Muscle of leg (tissue), 11 donors: ENCODE data around the gene PPP1R12B. TPM values are rescaled to one million over a fixed set of nuclear protein-coding genes. Genes with fewer than 3 reads are reported as not detected.
"Not testable (repeated sequence)": the region's sequence is repeated elsewhere in the genome, so short reads cannot be mapped to it uniquely, and the experiment has no call there.

Experiments
- DNase-seq: peaks from one replicate; pipeline ENCODE4 v3.0.0; 2013
- H3K27ac ChIP-seq: one replicate; pipeline ENCODE4 v1.5.1; 2013; ENCODE audit warnings: mild to moderate bottlenecking, low read length, control low read depth
- H3K27me3 ChIP-seq: one replicate; pipeline ENCODE4 v1.6.1; 2013; ENCODE audit warnings: low read length; ENCODE audit not compliant: control insufficient read depth, insufficient read depth
- H3K36me3 ChIP-seq: one replicate; pipeline ENCODE4 v1.6.1; 2013; ENCODE audit warnings: low read length; ENCODE audit not compliant: control insufficient read depth, insufficient read depth
- H3K4me1 ChIP-seq: one replicate; pipeline ENCODE4 v1.6.1; 2013; ENCODE audit warnings: low read length; ENCODE audit not compliant: control insufficient read depth, insufficient read depth
- H3K4me3 ChIP-seq: one replicate; pipeline ENCODE4 v1.5.1; 2013; ENCODE audit warnings: low read length, control low read depth
- H3K9me3 ChIP-seq: replicated peaks from 2 replicates; pipeline ENCODE4 v1.6.1; 2013; ENCODE audit warnings: low read depth, low read length; ENCODE audit not compliant: control insufficient read depth
- WGBS: methylation state at CpG from one replicate; pipeline ENCODE4 v1.1.5; 2013; ENCODE audit warnings: missing lambda C conversion rate; ENCODE audit not compliant: insufficient coverage; 5-methylcytosine and 5-hydroxymethylcytosine counted together
- polyA plus RNA-seq, 8 donors: library from polyadenylated mRNA; unstranded; fragments of 120-200 nt; gene quantifications; one replicate each; pipeline versions ENCODE4 v1.2.1 to v1.2.3, GENCODE V29; 2013; ENCODE audit warnings: inconsistent platforms in 1 of 8, low replicate concordance in 1 of 8; ENCODE audit not compliant: insufficient read length in 8 of 8, insufficient read depth in 1 of 8
- total RNA-seq: library from RNA; stranded (reverse); fragments of 120-200 nt; gene quantifications from one replicate; pipeline ENCODE4 v1.2.4, GENCODE V29; 2013

The PPP1R12B gene
- total and polyA plus RNA-seq, 9 donors, result 49.8 to 81.8 (median 71.6) TPM

GRCh38 chr1:202343652-202344349, 4.7 kb upstream of the PPP1R12B start:
- 90% methylated on average over 3 of the region's 4 CpGs for WGBS
- Histone ChIP-seq H3K27ac (no peak overlapping the region), H3K36me3 (no peaks in the 10 kb centered on the region), H3K27me3 (no peaks in the 10 kb centered on the region), H3K4me3 (no peak overlapping the region), H3K4me1 (peaks cover 2% of the 10 kb centered on the region), H3K9me3 (no peaks in the 10 kb centered on the region)
- peak; percentile 63 for DNase-seq

GRCh38 chr1:202348005-202348508, 442 bp upstream of the PPP1R12B start:
- Histone ChIP-seq H3K4me1 (peaks cover 2% of the 10 kb centered on the region), H3K27ac (peak overlapping the region; percentile 39), H3K4me3 (no peak overlapping the region), H3K27me3 (no peaks in the 10 kb centered on the region), H3K9me3 (no peaks in the 10 kb centered on the region), H3K36me3 (no peaks in the 10 kb centered on the region)
- no CpG with 5 or more reads among the region's 6 CpGs for WGBS
- no peak for DNase-seq

- no peaks in the 10 kb centered on the region for H3K36me3 ChIP-seq
- peak overlapping the region; percentile 96 for H3K27ac ChIP-seq
- 0% methylated on average over 2 of the region's 12 CpGs for WGBS
- peaks cover 2% of the 10 kb centered on the region for H3K4me1 ChIP-seq
- peak; percentile 79 for DNase-seq
- no peaks in the 10 kb centered on the region for H3K27me3 ChIP-seq
- H3K9me3 ChIP-seq, result no peaks in the 10 kb centered on the region
- H3K4me3 ChIP-seq, result peak overlapping the region; percentile 82
Observed at GRCh38 chr1:202349206-202349928, 868 bp downstream of the PPP1R12B start.

- Histone ChIP-seq H3K36me3 (no peaks in the 10 kb centered on the region), H3K27me3 (no peaks in the 10 kb centered on the region), H3K27ac (no peak overlapping the region), H3K9me3 (no peaks in the 10 kb centered on the region), H3K4me3 (no peak overlapping the region), H3K4me1 (peaks cover 2% of the 10 kb centered on the region)
- no peak for DNase-seq
- WGBS, result 65% methylated on average over 2 of the region's 2 CpGs
Observed at GRCh38 chr1:202351725-202352124, 3.2 kb downstream of the PPP1R12B start.

- not testable (repeated sequence) for H3K4me3 ChIP-seq, DNase-seq, H3K36me3 ChIP-seq, H3K9me3 ChIP-seq, H3K27ac ChIP-seq, H3K27me3 ChIP-seq, H3K4me1 ChIP-seq
- 87% methylated on average over 2 of the region's 11 CpGs for WGBS
Observed at GRCh38 chr1:202352583-202353197, 4.2 kb downstream of the PPP1R12B start.

- no peak for DNase-seq
- no peak overlapping the region for H3K27ac ChIP-seq
- no peak overlapping the region for H3K4me3 ChIP-seq
- no peaks in the 10 kb centered on the region for H3K27me3 ChIP-seq
- H3K4me1 ChIP-seq, result no peaks in the 10 kb centered on the region
- no peaks in the 10 kb centered on the region for H3K9me3 ChIP-seq
- no peaks in the 10 kb centered on the region for H3K36me3 ChIP-seq
Observed at GRCh38 chr1:202355944-202356553, 7.5 kb downstream of the PPP1R12B start.

GRCh38 chr1:202357506-202357905, 9.0 kb downstream of the PPP1R12B start:
- no peaks in the 10 kb centered on the region for H3K36me3 ChIP-seq
- no peak for DNase-seq
- H3K27me3 ChIP-seq, result no peaks in the 10 kb centered on the region
- H3K9me3 ChIP-seq, result no peaks in the 10 kb centered on the region
- H3K27ac ChIP-seq, result no peak overlapping the region
- no peaks in the 10 kb centered on the region for H3K4me1 ChIP-seq
- H3K4me3 ChIP-seq, result no peak overlapping the region

- H3K4me1 ChIP-seq, result no peaks in the 10 kb centered on the region
- no peaks in the 10 kb centered on the region for H3K36me3 ChIP-seq
- H3K9me3 ChIP-seq, result no peaks in the 10 kb centered on the region
- DNase-seq, result no peak
- H3K27me3 ChIP-seq, result no peaks in the 10 kb centered on the region
- H3K4me3 ChIP-seq, result no peak overlapping the region
- 100% methylated on average over 1 of the region's 2 CpGs for WGBS
- H3K27ac ChIP-seq, result no peak overlapping the region
Observed at GRCh38 chr1:202361224-202361623, 12.7 kb downstream of the PPP1R12B start.

GRCh38 chr1:202361701-202362100, 13.2 kb downstream of the PPP1R12B start:
- Histone ChIP-seq H3K4me1 (no peaks in the 10 kb centered on the region), H3K27me3 (no peaks in the 10 kb centered on the region), H3K9me3 (no peaks in the 10 kb centered on the region), H3K36me3 (no peaks in the 10 kb centered on the region), H3K27ac (no peak overlapping the region), H3K4me3 (no peak overlapping the region)
- WGBS, result 65% methylated on average over 2 of the region's 3 CpGs
- DNase-seq, result no peak

- no peaks in the 10 kb centered on the region for H3K36me3 ChIP-seq
- no peak overlapping the region for H3K4me3 ChIP-seq
- DNase-seq, result no peak
- no CpG with 5 or more reads among the region's 2 CpGs for WGBS
- no peaks in the 10 kb centered on the region for H3K27me3 ChIP-seq
- no peaks in the 10 kb centered on the region for H3K4me1 ChIP-seq
- no peak overlapping the region for H3K27ac ChIP-seq
- H3K9me3 ChIP-seq, result no peaks in the 10 kb centered on the region
Observed at GRCh38 chr1:202362212-202362611, 13.7 kb downstream of the PPP1R12B start.
